Vagina (tissue), 2 donors: ENCODE data around the gene NAPA. TPM values are rescaled to one million over a fixed set of nuclear protein-coding genes. Genes with fewer than 3 reads are reported as not detected.

Source experiments
- DNase-seq, 2 donors: peaks; one replicate each; pipeline ENCODE4 v3.0.0-alpha.2; 2017; ENCODE audit errors: extremely low spot score in 2 of 2
- H3K27ac ChIP-seq: fragments of 200-600 bp; sonication (generic); one replicate; pipeline ENCODE4 v1.5.1; 2019
- H3K27me3 ChIP-seq: fragments of 200-600 bp; sonication (generic); one replicate; pipeline ENCODE4 v1.5.1; 2019
- H3K36me3 ChIP-seq, 2 donors: fragments of 200-600 bp; sonication (generic); one replicate each; pipeline ENCODE4 v1.5.1; 2017 to 2019
- H3K4me1 ChIP-seq: fragments of 200-600 bp; sonication (generic); one replicate; pipeline ENCODE4 v1.5.1; 2019
- H3K4me3 ChIP-seq, 2 donors: fragments of 200-600 bp; sonication (generic); 1 replicate in 1 of 2; 2 replicates in 1 of 2; pipeline ENCODE4 v1.5.1; 2016 to 2019
- H3K9me3 ChIP-seq: fragments of 200-600 bp; sonication (generic); one replicate; pipeline ENCODE4 v1.5.1; 2019
- POLR2A ChIP-seq, 2 donors: fragments of 450-650 bp; IDR thresholded peaks; one replicate each; pipeline ENCODE4 v1.6.1; 2017; ENCODE audit warnings: antibody characterized with exemption in 2 of 2, mild to moderate bottlenecking in 2 of 2, moderate library complexity in 2 of 2
- POLR2AphosphoS5 ChIP-seq, 2 donors: sonication (generic); formaldehyde crosslinking; IDR thresholded peaks; one replicate each; pipeline ENCODE4 v1.9.0; 2017; ENCODE audit warnings: antibody characterized with exemption in 2 of 2, mild to moderate bottlenecking in 2 of 2, low read depth in 1 of 2; ENCODE audit not compliant: insufficient read depth in 1 of 2
- intact Hi-C: fragments of 100-400 bp; cut with DNase I; formaldehyde crosslinking; loops from one replicate; pipeline ENCODE4 v1.15.1; 2023
- total RNA-seq: library from RNA; depleted of rRNA; stranded (reverse); fragments of >200 nt; gene quantifications from one replicate; pipeline ENCODE4 v1.2.3, GENCODE V29; 2016
- TF ChIP-seq, protein P1 (sequence below), 3 experiments: fragments of 450-650 bp in 2 of 3; fragments of 200-600 bp in 1 of 3; sonication (generic) in 1 of 3; IDR thresholded peaks; one replicate each; pipeline ENCODE4 v1.5.1; 2017 to 2019; ENCODE audit warnings: antibody characterized with exemption in 3 of 3, mild to moderate bottlenecking in 2 of 3, moderate library complexity in 2 of 3

The NAPA gene
- total RNA-seq, 1 donor from 2014 or later, result 108 TPM

DNA sequence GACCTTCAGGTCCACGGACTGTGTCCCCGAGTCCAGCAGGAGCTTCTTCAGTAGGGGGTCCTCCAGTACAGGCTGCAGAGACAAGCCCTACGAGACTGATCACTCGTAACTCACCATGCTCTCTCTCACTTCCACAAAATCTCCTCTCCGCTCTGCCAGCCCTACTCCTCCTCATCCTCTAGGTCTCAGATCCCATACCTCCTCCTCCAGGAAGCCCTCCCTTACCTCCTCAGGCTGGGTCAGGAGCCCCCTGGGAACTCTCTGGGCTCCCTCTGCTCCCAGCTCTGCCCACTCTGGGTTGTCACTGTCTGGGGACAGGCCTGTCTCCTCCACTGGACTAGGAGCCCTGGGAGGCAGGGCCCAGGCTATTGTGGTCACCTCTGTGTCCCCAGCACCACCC, 23.9 kb upstream of the NAPA start:
- intact Hi-C loops, result no loop called here
- Histone ChIP-seq H3K4me1 (no peaks in the 10 kb centered on the region), H3K9me3 (no peaks in the 10 kb centered on the region), H3K27ac (no peak overlapping the region), H3K36me3 (no peaks in the 10 kb centered on the region), H3K27me3 (no peaks in the 10 kb centered on the region), H3K4me3 (no peak overlapping the region)
- TF ChIP-seq, protein P1, sequence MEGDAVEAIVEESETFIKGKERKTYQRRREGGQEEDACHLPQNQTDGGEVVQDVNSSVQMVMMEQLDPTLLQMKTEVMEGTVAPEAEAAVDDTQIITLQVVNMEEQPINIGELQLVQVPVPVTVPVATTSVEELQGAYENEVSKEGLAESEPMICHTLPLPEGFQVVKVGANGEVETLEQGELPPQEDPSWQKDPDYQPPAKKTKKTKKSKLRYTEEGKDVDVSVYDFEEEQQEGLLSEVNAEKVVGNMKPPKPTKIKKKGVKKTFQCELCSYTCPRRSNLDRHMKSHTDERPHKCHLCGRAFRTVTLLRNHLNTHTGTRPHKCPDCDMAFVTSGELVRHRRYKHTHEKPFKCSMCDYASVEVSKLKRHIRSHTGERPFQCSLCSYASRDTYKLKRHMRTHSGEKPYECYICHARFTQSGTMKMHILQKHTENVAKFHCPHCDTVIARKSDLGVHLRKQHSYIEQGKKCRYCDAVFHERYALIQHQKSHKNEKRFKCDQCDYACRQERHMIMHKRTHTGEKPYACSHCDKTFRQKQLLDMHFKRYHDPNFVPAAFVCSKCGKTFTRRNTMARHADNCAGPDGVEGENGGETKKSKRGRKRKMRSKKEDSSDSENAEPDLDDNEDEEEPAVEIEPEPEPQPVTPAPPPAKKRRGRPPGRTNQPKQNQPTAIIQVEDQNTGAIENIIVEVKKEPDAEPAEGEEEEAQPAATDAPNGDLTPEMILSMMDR (IDR thresholded peaks at IDR 0.05), result no peak
- TF ChIP-seq POLR2A (IDR thresholded peaks at IDR 0.05), result no peak
- no peak for TF ChIP-seq POLR2AphosphoS5 (IDR thresholded peaks at IDR 0.05; ENCODE audit: insufficient read depth in 1 of 2, low read depth in 1 of 2)
- no peak for DNase-seq

DNA sequence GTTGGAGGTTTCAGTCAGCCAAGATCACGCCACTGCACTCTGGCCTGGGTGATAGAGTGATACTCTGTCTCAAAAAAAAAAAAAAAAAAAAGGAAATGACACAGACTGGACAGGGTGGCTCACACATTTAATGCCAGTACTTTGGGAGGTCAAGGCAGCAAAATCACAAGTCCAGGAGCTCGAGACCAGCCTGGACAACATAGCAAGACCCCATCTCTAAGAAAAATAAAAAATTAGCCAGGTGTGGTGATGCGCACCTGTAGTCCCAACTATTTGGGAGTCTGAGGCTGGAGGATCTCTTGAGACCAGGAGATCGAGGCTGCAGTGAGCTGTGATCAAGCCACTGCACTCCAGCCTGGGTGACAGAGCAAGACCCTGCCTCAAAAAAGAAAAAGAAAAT, 22.6 kb upstream of the NAPA start:
- Histone ChIP-seq H3K27ac (no peak overlapping the region), H3K4me1 (no peaks in the 10 kb centered on the region), H3K9me3 (no peaks in the 10 kb centered on the region), H3K36me3 (no peaks in the 10 kb centered on the region), H3K4me3 (no peak overlapping the region), H3K27me3 (no peaks in the 10 kb centered on the region)
- DNase-seq, result no peak
- intact Hi-C loops, result no loop called here
- TF ChIP-seq, protein P1 (IDR thresholded peaks at IDR 0.05), result no peak
- TF ChIP-seq POLR2AphosphoS5 (IDR thresholded peaks at IDR 0.05; ENCODE audit: insufficient read depth in 1 of 2, low read depth in 1 of 2) (no peak), POLR2A (IDR thresholded peaks at IDR 0.05) (no peak)

DNA sequence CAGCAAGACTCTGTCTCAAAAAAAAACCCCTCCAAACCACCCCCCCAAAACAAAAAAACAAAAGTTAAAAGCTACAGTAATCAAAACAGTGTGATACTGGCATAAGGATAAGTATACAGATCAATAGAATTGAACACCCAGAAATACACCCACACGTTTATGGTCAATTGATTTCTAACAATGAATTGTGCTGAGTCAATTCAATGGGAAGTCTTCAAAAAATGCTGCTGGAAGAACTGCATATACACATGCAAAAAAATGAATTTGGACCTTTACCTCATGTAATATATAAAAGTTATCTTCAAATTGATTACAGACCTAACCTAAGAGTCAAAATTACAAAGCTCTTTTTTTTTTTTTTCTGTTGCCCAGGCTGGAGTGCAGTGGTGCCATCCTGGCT, 19.8 kb upstream of the NAPA start:
- Histone ChIP-seq H3K9me3 (no peaks in the 10 kb centered on the region), H3K4me1 (no peaks in the 10 kb centered on the region), H3K4me3 (no peak overlapping the region), H3K36me3 (no peaks in the 10 kb centered on the region), H3K27me3 (no peaks in the 10 kb centered on the region), H3K27ac (no peak overlapping the region)
- intact Hi-C loops, result no loop called here
- DNase-seq, result no peak
- no peak for TF ChIP-seq POLR2AphosphoS5 (IDR thresholded peaks at IDR 0.05; ENCODE audit: insufficient read depth in 1 of 2, low read depth in 1 of 2)
- TF ChIP-seq, protein P1 (IDR thresholded peaks at IDR 0.05), result no peak
- no peak for TF ChIP-seq POLR2A (IDR thresholded peaks at IDR 0.05)

DNA sequence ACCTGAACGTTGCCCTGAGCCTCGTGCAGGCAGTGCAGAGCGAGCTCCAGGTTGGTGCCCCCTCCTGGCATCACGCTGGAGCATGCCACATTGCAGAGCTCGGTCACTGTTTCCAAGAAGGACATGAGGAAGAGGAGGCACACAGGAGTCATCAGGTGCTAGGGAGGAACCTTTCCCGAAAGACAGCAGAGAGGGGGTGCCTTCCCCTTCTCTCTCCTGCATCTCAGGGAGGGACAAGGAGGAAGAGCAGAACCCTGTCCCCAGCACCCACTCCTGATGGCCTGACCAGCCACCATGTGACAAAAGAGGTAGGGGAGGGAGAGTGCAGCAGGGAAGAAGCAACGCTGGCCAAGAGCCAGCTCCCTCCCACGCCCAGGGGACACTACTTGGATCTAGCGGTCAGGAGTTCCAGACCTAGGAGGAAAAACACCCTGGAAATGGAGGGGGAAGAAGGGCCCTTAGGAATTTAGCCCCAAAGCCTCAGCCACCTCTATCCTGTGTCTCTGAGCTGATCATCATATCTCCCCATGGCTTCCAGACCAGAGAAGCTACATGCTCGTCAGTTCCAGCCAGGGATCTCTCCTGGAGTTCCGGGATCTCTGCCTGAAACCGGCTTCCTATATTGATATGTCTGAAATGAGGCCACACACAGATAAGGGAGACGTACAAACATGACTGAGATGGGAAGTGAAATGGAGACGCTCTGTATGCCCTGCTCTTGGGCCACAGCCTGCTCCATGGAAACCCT, 17.0 kb upstream of the NAPA start:
- no peaks in the 10 kb centered on the region for H3K9me3 ChIP-seq
- TF ChIP-seq POLR2AphosphoS5 (IDR thresholded peaks at IDR 0.05; ENCODE audit: insufficient read depth in 1 of 2, low read depth in 1 of 2) (no peak), POLR2A (IDR thresholded peaks at IDR 0.05) (no peak)
- TF ChIP-seq, protein P1 (IDR thresholded peaks at IDR 0.05), result no peak
- no peaks in the 10 kb centered on the region for H3K36me3 ChIP-seq
- DNase-seq, result no peak
- no peak overlapping the region for H3K4me3 ChIP-seq
- no peaks in the 10 kb centered on the region for H3K4me1 ChIP-seq
- H3K27ac ChIP-seq, result no peak overlapping the region
- H3K27me3 ChIP-seq, result no peaks in the 10 kb centered on the region
- intact Hi-C loops, result no loop called here

DNA sequence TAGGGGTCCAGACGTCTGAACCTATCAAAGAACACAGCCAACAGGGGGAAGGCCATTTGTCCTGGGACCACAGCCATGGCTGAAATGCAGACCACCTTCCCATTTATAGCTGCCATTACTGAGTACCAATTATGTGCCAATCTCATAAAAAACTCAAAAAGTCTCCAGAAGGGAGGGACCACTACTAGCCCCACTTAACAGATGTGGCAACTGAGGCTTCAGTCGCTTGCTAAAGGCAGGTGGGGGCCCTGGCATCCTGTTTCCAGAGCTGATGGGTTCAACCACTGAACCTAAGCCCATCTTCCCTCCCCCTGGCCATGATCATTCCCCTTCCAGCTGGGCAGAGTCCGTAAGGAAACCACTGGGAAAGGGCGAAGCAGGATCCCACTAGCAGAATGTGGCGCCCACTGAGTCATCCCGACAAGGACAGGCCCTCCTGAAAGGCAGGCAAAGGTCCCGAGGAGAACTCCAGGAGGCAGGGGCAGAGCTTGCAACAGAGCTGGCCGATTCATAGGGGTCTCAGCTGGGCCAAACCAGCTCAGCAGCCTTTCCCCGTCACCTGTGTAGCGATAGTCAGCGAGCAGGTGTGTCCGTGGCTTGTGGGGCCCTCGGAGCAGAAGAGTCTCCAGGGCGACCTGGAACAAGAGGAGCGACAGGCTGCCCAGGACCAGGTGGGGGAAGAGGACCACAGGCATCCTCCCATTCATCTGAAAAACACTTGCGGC, 14.3 kb upstream of the NAPA start:
- no peaks in the 10 kb centered on the region for H3K27me3 ChIP-seq
- H3K4me3 ChIP-seq, result no peak overlapping the region
- H3K27ac ChIP-seq, result no peak overlapping the region
- H3K4me1 ChIP-seq, result no peaks in the 10 kb centered on the region
- intact Hi-C loops, result no loop called here
- DNase-seq, result no peak
- H3K9me3 ChIP-seq, result no peaks in the 10 kb centered on the region
- H3K36me3 ChIP-seq, result no peaks in the 10 kb centered on the region
- TF ChIP-seq, protein P1 (IDR thresholded peaks at IDR 0.05), result no peak
- TF ChIP-seq POLR2AphosphoS5 (IDR thresholded peaks at IDR 0.05; ENCODE audit: insufficient read depth in 1 of 2, low read depth in 1 of 2) (no peak), POLR2A (IDR thresholded peaks at IDR 0.05) (no peak)
